OCI-LY7 (cell line): ENCODE results near the gene DNAJB12. TPM values are rescaled to one million over a fixed set of nuclear protein-coding genes. Genes with fewer than 3 reads are reported as not detected.

Experiments
- BruUV-seq: library from RNA; stranded (reverse); fragments of 400-500 nt; replicated peaks from 2 replicates; lab custom pipeline; 2021; lab: Mats Ljungman, UMichigan
- CTCF ChIA-PET: fragments of 300-600 bp; sonication (Branson Sonifier 250); formaldehyde crosslinking; loops from one replicate; lab custom pipeline; 2022; ENCODE audit warnings: antibody characterized with exemption; ENCODE audit not compliant: unreplicated experiment; lab: Charles Lee
- POLR2A ChIA-PET: fragments of 300-600 bp; sonication (Branson Sonifier 250); formaldehyde crosslinking; loops from one replicate; lab custom pipeline; 2022; ENCODE audit warnings: antibody characterized with exemption; lab: Charles Lee
- DNase-seq: peaks from one replicate; pipeline ENCODE4 v3.0.0-alpha.2; 2015; ENCODE audit warnings: low spot score
- H2AFZ ChIP-seq: fragments of 200-600 bp; sonication (generic), shearing (Covaris generic); 2 replicates; pipeline ENCODE4 v1.6.1; 2014; ENCODE audit warnings: mild to moderate bottlenecking, antibody characterized with exemption, low read length, moderate library complexity
- H3K27ac ChIP-seq: fragments of 200-600 bp; sonication (generic); 2 replicates; pipeline ENCODE4 v1.5.1; 2014; ENCODE audit warnings: mixed run types, low read depth, mild to moderate bottlenecking, moderate library complexity, low read length, inconsistent platforms; ENCODE audit not compliant: poor library complexity, severe bottlenecking
- H3K36me3 ChIP-seq: fragments of 200-600 bp; sonication (generic); 2 replicates; pipeline ENCODE4 v1.6.1; 2014; ENCODE audit warnings: mild to moderate bottlenecking, antibody characterized with exemption, low read length, moderate library complexity, mixed read lengths; ENCODE audit not compliant: insufficient read depth
- H3K4me1 ChIP-seq: fragments of 200-600 bp; sonication (generic); 2 replicates; pipeline ENCODE4 v1.5.1; 2014; ENCODE audit warnings: mild to moderate bottlenecking, low read length; ENCODE audit not compliant: insufficient read depth, poor library complexity, severe bottlenecking
- H3K4me2 ChIP-seq: fragments of 200-600 bp; sonication (generic); 2 replicates; pipeline ENCODE4 v1.6.1; 2014; ENCODE audit warnings: mild to moderate bottlenecking, low read length
- H3K4me3 ChIP-seq: fragments of 200-600 bp; sonication (generic); 2 replicates; pipeline ENCODE4 v1.5.1; 2014; ENCODE audit warnings: mild to moderate bottlenecking, low read depth, low read length; ENCODE audit not compliant: poor library complexity, severe bottlenecking
- H3K79me2 ChIP-seq: fragments of 200-600 bp; sonication (generic); 2 replicates; pipeline ENCODE4 v1.6.1; 2016; ENCODE audit warnings: low read depth, mild to moderate bottlenecking, low read length, moderate library complexity, mixed read lengths; ENCODE audit not compliant: insufficient read depth
- H3K9me2 ChIP-seq: fragments of 200-600 bp; sonication (generic); 2 replicates; pipeline ENCODE4 v1.6.1; 2016; ENCODE audit warnings: mild to moderate bottlenecking, low read length, mixed read lengths; ENCODE audit not compliant: insufficient read depth
- H3K9me3 ChIP-seq: fragments of 200-600 bp; sonication (generic); 2 replicates; pipeline ENCODE4 v1.6.1; 2014; ENCODE audit warnings: mild to moderate bottlenecking, mixed run types, low read length, mixed read lengths
- H4K20me1 ChIP-seq: fragments of 200-600 bp; sonication (generic); 2 replicates; pipeline ENCODE4 v1.6.1; 2014; ENCODE audit warnings: mild to moderate bottlenecking, antibody characterized with exemption, low read length, moderate library complexity, mixed read lengths; ENCODE audit not compliant: insufficient read depth
- CTCF ChIP-seq: fragments of 200-600 bp; sonication (generic); conservative IDR thresholded peaks from 2 replicates; pipeline ENCODE4 v1.5.1; 2014; ENCODE audit warnings: mild to moderate bottlenecking, antibody characterized with exemption, low read length, moderate library complexity, mixed read lengths
- EZH2phosphoT487 ChIP-seq: fragments of 200-600 bp; sonication (generic); IDR thresholded peaks from 2 replicates; pipeline ENCODE4 v1.6.1; 2018; ENCODE audit warnings: low read depth, borderline replicate concordance, mild to moderate bottlenecking, mixed run types, antibody characterized with exemption, low read length, moderate library complexity, mixed read lengths
- intact Hi-C: fragments of 100-400 bp; cut with micrococcal nuclease; formaldehyde crosslinking; loops from one replicate; pipeline ENCODE4 v1.10.0; 2022; ENCODE audit not compliant: unreplicated experiment
- total RNA-seq, 2 experiments: library from RNA; depleted of rRNA in 1 of 2; stranded (reverse); fragments of >200 nt in 1 of 2; shearing (Covaris generic) in 1 of 2; gene quantifications; 2 replicates each; pipeline ENCODE4 v1.2.3, GENCODE V29; 2014 to 2022

DNAJB12 gene
- total RNA-seq, 2 experiments from 2014 or later: 27.4 to 28.3 TPM

GRCh38 chr10:72356987-72357386 is 2.3 kb upstream of the DNAJB12 start:
- Histone ChIP-seq H3K79me2 (peaks cover 24% of the 10 kb centered on the region), H4K20me1 (no peaks in the 10 kb centered on the region), H3K27ac (no peak overlapping the region), H3K9me2 (no peaks in the 10 kb centered on the region), H3K4me3 (no peak overlapping the region), H3K4me1 (peaks cover 12% of the 10 kb centered on the region), H2AFZ (no peak overlapping the region), H3K4me2 (no peak overlapping the region), H3K9me3 (no peaks in the 10 kb centered on the region), H3K36me3 (no peaks in the 10 kb centered on the region; the same call in 1 of the 2 replicates)
- intact Hi-C loops: no loop called here
- ChIA-PET CTCF (no interaction called here), POLR2A (no interaction called here)
- TF ChIP-seq CTCF: no peak
- no peak for TF ChIP-seq EZH2phosphoT487
- DNase-seq: no peak
- no TSS peak for BruUV-seq

DNA sequence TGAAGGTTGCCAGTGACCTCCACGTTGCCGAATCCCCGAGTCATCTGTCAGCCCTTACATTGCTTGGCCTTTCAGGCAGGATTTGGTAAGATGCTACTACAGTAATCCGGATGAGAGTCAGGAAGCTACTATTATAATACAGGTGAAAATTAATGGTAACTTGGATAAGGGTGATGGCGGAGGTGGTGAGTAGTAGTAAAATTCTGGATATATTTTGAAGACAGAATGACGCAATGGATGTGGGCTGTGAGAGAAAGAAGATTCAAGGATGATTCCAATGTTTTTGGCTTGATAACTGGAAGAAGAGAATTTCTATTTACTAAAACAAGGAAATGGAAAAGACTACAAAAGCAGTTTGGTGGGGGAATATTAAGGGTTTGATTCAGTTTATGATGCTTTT is 1.4 kb upstream of the DNAJB12 start:
- Histone ChIP-seq H3K36me3 (no peaks in the 10 kb centered on the region; the same call in 1 of the 2 replicates), H3K27ac (no peak overlapping the region), H2AFZ (no peak overlapping the region), H3K4me1 (peaks cover 12% of the 10 kb centered on the region), H3K79me2 (peaks cover 24% of the 10 kb centered on the region), H3K4me3 (no peak overlapping the region), H3K4me2 (no peak overlapping the region), H3K9me2 (no peaks in the 10 kb centered on the region), H3K9me3 (no peaks in the 10 kb centered on the region), H4K20me1 (no peaks in the 10 kb centered on the region)
- BruUV-seq: no TSS peak
- no peak for DNase-seq
- CTCF ChIA-PET: no interaction called here
- intact Hi-C loops: no loop called here
- no peak for TF ChIP-seq CTCF
- no peak for TF ChIP-seq EZH2phosphoT487
- POLR2A ChIA-PET: no interaction called here

DNA sequence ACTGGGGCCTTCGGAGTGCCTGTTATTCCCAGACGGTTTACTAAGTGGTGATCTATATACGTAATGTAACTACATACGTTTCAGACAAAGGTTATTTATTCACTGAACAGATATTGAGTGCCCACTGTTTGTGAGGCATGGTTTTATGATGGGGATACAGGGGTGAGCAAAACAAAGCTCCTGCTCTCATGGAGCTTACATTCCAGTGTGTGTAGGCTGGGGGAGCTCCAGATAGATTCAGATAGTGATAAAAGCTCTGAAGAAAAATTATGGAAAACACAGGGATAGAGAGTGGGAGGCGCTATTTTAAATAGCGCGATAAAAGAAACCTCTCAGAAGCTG is 466 bp upstream of the DNAJB12 start:
- Histone ChIP-seq H3K9me2 (no peaks in the 10 kb centered on the region), H3K9me3 (no peaks in the 10 kb centered on the region), H3K4me2 (peak overlapping the region; percentile 83), H3K79me2 (peaks cover 24% of the 10 kb centered on the region), H4K20me1 (no peaks in the 10 kb centered on the region), H3K4me1 (peaks cover 12% of the 10 kb centered on the region), H3K27ac (peak overlapping the region; percentile 82), H3K4me3 (peak overlapping the region; percentile 85), H3K36me3 (peaks cover 5% of the 10 kb centered on the region; the same call in 1 of the 2 replicates), H2AFZ (peak overlapping the region; percentile 92)
- no peak for TF ChIP-seq EZH2phosphoT487
- no peak for TF ChIP-seq CTCF
- POLR2A ChIA-PET: interaction anchor here (0.7 to 1.1 kb wide), 4 partner anchors 91 to 438 kb away, joined by 3 to 6 read pairs (median 3); no protein-coding TSS in a partner anchor
- CTCF ChIA-PET: no interaction called here
- DNase-seq: no peak
- no TSS peak for BruUV-seq
- intact Hi-C loops: no loop called here
